ENCODE data around the gene TOMM34. TPM values are rescaled to one million over a fixed set of nuclear protein-coding genes. Genes with fewer than 3 reads are reported as not detected.

Gene TOMM34
- total RNA-seq, 2 experiments from 2014 or later, result 60.5 to 62.4 TPM

DNA sequence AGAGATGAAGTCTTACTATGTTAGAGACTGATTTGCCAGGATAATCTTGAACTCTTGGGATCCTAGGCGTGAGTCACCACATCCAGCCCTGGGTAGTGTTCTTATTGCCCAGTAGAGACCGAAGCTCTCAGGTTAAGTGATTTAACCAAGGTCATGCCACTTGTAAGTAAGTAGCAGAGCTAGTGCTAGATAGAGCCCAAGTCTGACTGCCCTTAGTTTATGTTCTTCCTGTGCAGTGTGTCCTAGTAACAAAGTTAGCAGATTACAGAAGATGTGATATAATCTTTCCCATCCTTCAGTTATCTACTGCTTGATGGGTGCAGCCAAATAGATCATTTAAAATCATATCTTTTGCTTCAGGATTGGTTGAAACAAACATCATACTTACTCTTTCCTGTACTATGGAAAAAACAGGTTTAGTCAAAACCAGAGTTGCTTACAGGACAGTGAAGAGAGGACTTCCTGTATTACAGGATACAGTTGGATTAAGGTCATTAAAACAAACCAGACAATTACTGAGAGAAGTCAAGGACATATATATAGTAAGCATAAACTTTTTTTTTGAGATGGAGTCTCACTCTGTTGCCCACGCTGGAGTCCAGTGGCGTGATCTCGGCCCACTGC, 59.9 kb downstream of the TOMM34 start:
- POLR2A ChIA-PET, result interaction anchor here (1.0 kb wide), 1 partner anchor 8 kb away, joined by 3 read pairs; no protein-coding TSS in a partner anchor
- intact Hi-C loops (cut with micrococcal nuclease), result no loop called here
- no peak overlapping the region for H3K4me3 Mint-ChIP-seq
- TF ChIP-seq, protein P1, sequence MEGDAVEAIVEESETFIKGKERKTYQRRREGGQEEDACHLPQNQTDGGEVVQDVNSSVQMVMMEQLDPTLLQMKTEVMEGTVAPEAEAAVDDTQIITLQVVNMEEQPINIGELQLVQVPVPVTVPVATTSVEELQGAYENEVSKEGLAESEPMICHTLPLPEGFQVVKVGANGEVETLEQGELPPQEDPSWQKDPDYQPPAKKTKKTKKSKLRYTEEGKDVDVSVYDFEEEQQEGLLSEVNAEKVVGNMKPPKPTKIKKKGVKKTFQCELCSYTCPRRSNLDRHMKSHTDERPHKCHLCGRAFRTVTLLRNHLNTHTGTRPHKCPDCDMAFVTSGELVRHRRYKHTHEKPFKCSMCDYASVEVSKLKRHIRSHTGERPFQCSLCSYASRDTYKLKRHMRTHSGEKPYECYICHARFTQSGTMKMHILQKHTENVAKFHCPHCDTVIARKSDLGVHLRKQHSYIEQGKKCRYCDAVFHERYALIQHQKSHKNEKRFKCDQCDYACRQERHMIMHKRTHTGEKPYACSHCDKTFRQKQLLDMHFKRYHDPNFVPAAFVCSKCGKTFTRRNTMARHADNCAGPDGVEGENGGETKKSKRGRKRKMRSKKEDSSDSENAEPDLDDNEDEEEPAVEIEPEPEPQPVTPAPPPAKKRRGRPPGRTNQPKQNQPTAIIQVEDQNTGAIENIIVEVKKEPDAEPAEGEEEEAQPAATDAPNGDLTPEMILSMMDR (IDR thresholded peaks at IDR 0.05), result no peak
- H3K4me1 Mint-ChIP-seq (ENCODE audit: low read depth), result peaks cover 58% of the 10 kb centered on the region
- peaks cover 61% of the 10 kb centered on the region for H3K36me3 Mint-ChIP-seq (ENCODE audit: low read depth)
- no peak for DNase-seq
- H3K9me3 Mint-ChIP-seq, result no peaks in the 10 kb centered on the region
- CTCF ChIA-PET, result interaction anchor here (0.6 kb wide), 1 partner anchor 100 kb away, joined by 3 read pairs; no protein-coding TSS in a partner anchor
- H3K27ac Mint-ChIP-seq, result peak overlapping the region; percentile 87
- no peaks in the 10 kb centered on the region for H3K27me3 Mint-ChIP-seq
- peak; percentile 81 for ATAC-seq

GRCh38 chr20:44897133-44897532, 63.1 kb downstream of the TOMM34 start:
- Mint-ChIP-seq H3K27me3 (no peaks in the 10 kb centered on the region), H3K4me1 (ENCODE audit: low read depth) (peaks cover 77% of the 10 kb centered on the region), H3K9me3 (no peaks in the 10 kb centered on the region), H3K4me3 (no peak overlapping the region), H3K36me3 (ENCODE audit: low read depth) (peaks cover 57% of the 10 kb centered on the region), H3K27ac (peak overlapping the region; percentile 39)
- TF ChIP-seq, protein P1 (IDR thresholded peaks at IDR 0.05), result no peak
- CTCF ChIA-PET, result interaction anchor here (1.2 to 2.7 kb wide), 2 partner anchors 8 to 214 kb away, joined by 3 to 12 read pairs; no protein-coding TSS in a partner anchor
- no peak for DNase-seq
- no peak for ATAC-seq
- intact Hi-C loops (cut with micrococcal nuclease), result no loop called here
- POLR2A ChIA-PET, result interaction anchor here (0.9 kb wide), 1 partner anchor 12 kb away, joined by 6 read pairs; the partner anchor contains the start of gene PABPC1L

DNA sequence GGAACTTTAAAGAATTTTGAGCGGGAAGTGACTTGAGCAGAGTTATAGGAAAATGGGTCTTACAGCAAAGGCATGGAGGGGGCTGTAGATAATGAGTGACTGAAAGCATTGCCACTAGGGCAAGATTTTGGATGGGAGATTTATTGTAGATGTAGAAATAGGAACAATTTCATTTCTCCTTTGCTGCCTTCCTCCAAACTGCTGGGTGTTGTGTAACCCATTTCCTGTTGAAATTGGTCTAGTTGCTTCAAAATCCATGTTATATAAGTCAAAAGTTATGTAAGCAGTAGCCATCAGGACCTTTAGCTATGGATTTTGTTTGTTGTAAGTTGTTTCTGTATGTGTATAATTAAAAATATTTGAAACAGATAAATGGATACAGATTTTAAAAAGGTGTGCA, 63.6 kb downstream of the TOMM34 start:
- Mint-ChIP-seq H3K9me3 (no peaks in the 10 kb centered on the region), H3K36me3 (ENCODE audit: low read depth) (peaks cover 61% of the 10 kb centered on the region), H3K27me3 (no peaks in the 10 kb centered on the region), H3K4me1 (ENCODE audit: low read depth) (peaks cover 82% of the 10 kb centered on the region), H3K4me3 (no peak overlapping the region), H3K27ac (peak overlapping the region; percentile 58)
- ChIA-PET CTCF (interaction anchor here (0.8 to 1.5 kb wide), 4 partner anchors 9 to 213 kb away, joined by 3 to 4 read pairs (median 4); partner anchors contain the start of gene YWHAB), POLR2A (interaction anchor here (0.9 to 1.0 kb wide), 3 partner anchors 9 to 422 kb away, joined by 3 to 6 read pairs (median 5); partner anchors contain the start of gene PABPC1L)
- no peak for DNase-seq
- intact Hi-C loops (cut with micrococcal nuclease), result no loop called here
- ATAC-seq, result no peak
- TF ChIP-seq, protein P1 (IDR thresholded peaks at IDR 0.05), result no peak

DNA sequence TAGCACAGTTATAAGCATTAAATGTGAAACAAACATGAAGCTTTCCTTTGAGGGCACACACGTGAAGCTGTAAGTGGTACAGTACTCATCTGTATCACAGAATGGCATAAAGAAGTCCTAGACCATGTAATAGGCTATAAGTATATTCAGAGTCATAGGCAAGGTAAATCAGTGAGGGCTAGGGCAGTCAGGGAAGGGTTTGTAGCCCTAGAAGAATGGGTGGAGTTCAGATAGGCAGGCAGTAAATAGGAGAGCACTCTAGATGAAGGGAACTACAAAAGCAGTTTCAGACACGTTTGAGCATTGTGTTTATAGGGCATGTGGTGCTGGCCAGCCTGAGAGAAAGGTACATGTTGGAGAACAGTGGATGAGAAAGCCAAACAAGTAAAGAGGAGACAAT, 65.2 kb downstream of the TOMM34 start:
- TF ChIP-seq, protein P1 (IDR thresholded peaks at IDR 0.05), result no peak
- DNase-seq (no peak), ATAC-seq (peak; percentile 27)
- no peaks in the 10 kb centered on the region for H3K27me3 Mint-ChIP-seq
- intact Hi-C loops (cut with micrococcal nuclease), result no loop called here
- peak overlapping the region; percentile 22 for H3K27ac Mint-ChIP-seq
- no peak overlapping the region for H3K4me3 Mint-ChIP-seq
- no peaks in the 10 kb centered on the region for H3K9me3 Mint-ChIP-seq
- ChIA-PET CTCF (interaction anchor here (1.0 kb wide), 1 partner anchor 12 kb away, joined by 3 read pairs; no protein-coding TSS in a partner anchor), POLR2A (interaction anchor here (1.1 to 1.4 kb wide), 2 partner anchors 14 to 83 kb away, joined by 3 to 6 read pairs; partner anchors contain the start of gene PABPC1L)
- H3K36me3 Mint-ChIP-seq (ENCODE audit: low read depth), result peaks cover 56% of the 10 kb centered on the region
- peaks cover 79% of the 10 kb centered on the region for H3K4me1 Mint-ChIP-seq (ENCODE audit: low read depth)

Other genes with a start within 250 kb of the TOMM34 start
- not detected for gene CCN5, start 245.0 kb downstream of the TOMM34 start, total RNA-seq
- under 1 TPM; 0.25 to 0.29 TPM for gene KCNK15, start 214.5 kb downstream of the TOMM34 start, total RNA-seq
- gene RIMS4, start 149.9 kb downstream of the TOMM34 start, total RNA-seq, result not detected
- 100 to 1,000 TPM; 220 to 226 TPM for gene YWHAB, start 74.7 kb downstream of the TOMM34 start, total RNA-seq
- gene PABPC1L, start 50.3 kb downstream of the TOMM34 start, total RNA-seq, result 10 to 100 TPM; 88.4 to 93.8 TPM
- 100 to 1,000 TPM; 154 to 165 TPM for gene STK4, start 6.1 kb upstream of the TOMM34 start, total RNA-seq
- gene KCNS1, start 140.7 kb upstream of the TOMM34 start, total RNA-seq, result under 1 TPM; 0.38 to 0.54 TPM
- not detected for gene WFDC5, start 154.8 kb upstream of the TOMM34 start, total RNA-seq
- not detected for gene WFDC12, start 164.1 kb upstream of the TOMM34 start, total RNA-seq
- not detected for gene PI3, start 214.5 kb upstream of the TOMM34 start, total RNA-seq
- not detected for gene SEMG1, start 246.6 kb upstream of the TOMM34 start, total RNA-seq